ENCODE data around the gene PTPN20. TPM values are rescaled to one million over a fixed set of nuclear protein-coding genes. Genes with fewer than 3 reads are reported as not detected.

PTPN20 gene
- total RNA-seq, 6 experiments from 2014 or later, result not detected

DNA sequence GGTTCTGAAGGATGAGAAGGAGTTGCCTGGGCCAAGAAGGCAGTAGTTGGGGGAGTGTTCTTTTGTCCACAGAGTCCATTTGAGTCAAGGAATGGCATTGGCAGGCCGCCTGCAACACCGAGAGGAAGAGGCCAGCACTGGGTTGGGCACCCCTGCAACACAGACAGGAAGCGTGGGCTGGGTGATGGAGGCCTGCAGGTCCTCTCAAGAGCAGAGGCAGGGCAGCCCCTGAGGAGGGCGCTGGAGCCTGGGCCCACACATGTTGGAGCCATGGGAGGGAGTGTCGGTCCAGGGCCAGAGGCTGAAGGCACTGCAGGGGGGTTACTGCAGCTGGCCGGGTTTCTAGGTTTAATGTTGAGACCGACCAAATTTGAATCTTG is 137.3 kb downstream of the PTPN20 start:
- TF ChIP-seq, protein P1, sequence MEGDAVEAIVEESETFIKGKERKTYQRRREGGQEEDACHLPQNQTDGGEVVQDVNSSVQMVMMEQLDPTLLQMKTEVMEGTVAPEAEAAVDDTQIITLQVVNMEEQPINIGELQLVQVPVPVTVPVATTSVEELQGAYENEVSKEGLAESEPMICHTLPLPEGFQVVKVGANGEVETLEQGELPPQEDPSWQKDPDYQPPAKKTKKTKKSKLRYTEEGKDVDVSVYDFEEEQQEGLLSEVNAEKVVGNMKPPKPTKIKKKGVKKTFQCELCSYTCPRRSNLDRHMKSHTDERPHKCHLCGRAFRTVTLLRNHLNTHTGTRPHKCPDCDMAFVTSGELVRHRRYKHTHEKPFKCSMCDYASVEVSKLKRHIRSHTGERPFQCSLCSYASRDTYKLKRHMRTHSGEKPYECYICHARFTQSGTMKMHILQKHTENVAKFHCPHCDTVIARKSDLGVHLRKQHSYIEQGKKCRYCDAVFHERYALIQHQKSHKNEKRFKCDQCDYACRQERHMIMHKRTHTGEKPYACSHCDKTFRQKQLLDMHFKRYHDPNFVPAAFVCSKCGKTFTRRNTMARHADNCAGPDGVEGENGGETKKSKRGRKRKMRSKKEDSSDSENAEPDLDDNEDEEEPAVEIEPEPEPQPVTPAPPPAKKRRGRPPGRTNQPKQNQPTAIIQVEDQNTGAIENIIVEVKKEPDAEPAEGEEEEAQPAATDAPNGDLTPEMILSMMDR (IDR thresholded peaks at IDR 0.05), result no peak; the same call in 1 of the 2 replicates
- Mint-ChIP-seq H3K9me3 (no peaks in the 10 kb centered on the region), H3K27me3 (ENCODE audit: insufficient read depth) (peaks cover 24% of the 10 kb centered on the region), H3K4me3 (no peak overlapping the region), H3K36me3 (ENCODE audit: low read depth) (no peaks in the 10 kb centered on the region), H3K27ac (no peak overlapping the region), H3K4me1 (ENCODE audit: low read depth) (peaks cover 12% of the 10 kb centered on the region)
- no peak for DNase-seq

- TF ChIP-seq, protein P1 (IDR thresholded peaks at IDR 0.05), result no peak
- H3K36me3 Mint-ChIP-seq (ENCODE audit: low read depth), result no peaks in the 10 kb centered on the region
- H3K27ac Mint-ChIP-seq, result no peak overlapping the region
- peaks cover 12% of the 10 kb centered on the region for H3K4me1 Mint-ChIP-seq (ENCODE audit: low read depth)
- no peak overlapping the region for H3K4me3 Mint-ChIP-seq
- H3K27me3 Mint-ChIP-seq (ENCODE audit: insufficient read depth), result peaks cover 24% of the 10 kb centered on the region
- no peaks in the 10 kb centered on the region for H3K9me3 Mint-ChIP-seq
- no peak for DNase-seq
These were observed 138.0 kb downstream of the PTPN20 start for GRCh38 chr10:47049056-47049851.

DNA sequence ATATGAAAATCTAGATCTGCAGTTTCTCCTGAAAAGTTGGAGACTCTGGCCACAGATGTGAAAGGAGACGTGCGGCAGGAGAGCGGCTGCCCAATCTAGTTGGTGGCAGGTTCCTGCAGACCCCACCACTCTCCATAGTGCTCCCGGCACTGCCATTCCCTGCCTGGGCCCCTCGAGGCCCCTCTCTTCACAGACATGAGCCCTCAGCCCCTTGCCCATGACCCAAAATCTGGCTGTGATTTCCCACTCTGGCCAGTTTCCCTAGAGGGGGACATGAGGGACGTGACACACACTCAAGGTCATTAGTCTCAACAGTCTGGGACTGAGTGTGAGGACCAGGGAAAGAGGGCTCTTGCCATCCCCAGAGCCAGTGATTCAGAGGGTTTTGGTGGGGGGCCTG is 138.7 kb downstream of the PTPN20 start:
- Mint-ChIP-seq H3K4me3 (no peak overlapping the region), H3K36me3 (ENCODE audit: low read depth) (no peaks in the 10 kb centered on the region), H3K9me3 (no peaks in the 10 kb centered on the region), H3K27me3 (ENCODE audit: insufficient read depth) (peaks cover 24% of the 10 kb centered on the region), H3K27ac (no peak overlapping the region), H3K4me1 (ENCODE audit: low read depth) (peaks cover 12% of the 10 kb centered on the region)
- TF ChIP-seq, protein P1 (IDR thresholded peaks at IDR 0.05), result no peak
- DNase-seq, result no peak

DNA sequence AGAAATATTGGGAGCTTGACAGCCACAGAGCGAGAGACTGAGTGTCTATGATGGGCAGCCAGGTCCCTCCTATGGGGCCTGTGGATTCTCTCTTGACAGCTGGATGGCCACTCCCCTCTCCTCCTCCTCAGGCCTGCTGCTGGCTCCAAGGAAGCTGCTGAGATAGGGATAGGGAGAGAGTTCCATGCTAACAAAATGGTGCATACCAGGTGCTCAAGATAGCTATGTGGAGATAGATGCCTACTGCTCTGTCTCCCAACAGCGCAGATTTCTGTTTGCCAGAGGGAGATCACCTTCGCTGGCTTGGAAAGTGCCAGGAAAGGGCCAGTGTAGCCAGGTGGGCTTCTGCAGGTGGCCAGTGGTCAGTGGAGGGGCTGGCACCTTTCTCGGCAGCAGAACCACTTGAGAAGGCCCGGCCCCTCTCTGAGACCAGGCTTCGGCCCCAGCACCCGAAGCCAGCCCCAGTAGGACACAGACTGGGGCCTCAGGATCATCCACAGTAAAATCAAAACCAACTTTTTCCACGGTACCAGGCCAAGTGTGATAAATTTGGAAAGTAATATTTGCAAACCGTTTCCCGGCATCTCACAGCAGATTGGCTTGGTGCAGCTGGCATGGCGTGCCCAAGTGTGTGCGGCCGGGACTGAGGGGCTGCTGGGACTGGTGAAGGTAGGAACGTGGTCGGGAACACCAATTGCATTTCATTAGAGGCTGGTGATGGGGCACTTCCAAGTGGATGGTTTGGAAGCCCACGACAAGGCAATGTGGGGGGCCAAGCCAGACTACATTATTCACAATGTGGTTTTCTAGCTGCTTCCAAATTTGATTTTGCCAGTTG is 139.6 kb downstream of the PTPN20 start:
- no peak for DNase-seq
- peaks cover 29% of the 10 kb centered on the region for H3K27me3 Mint-ChIP-seq (ENCODE audit: insufficient read depth)

GRCh38 chr10:47051741-47052238 is 140.6 kb downstream of the PTPN20 start:
- H3K9me3 Mint-ChIP-seq, result no peaks in the 10 kb centered on the region
- H3K36me3 Mint-ChIP-seq (ENCODE audit: low read depth), result no peaks in the 10 kb centered on the region
- H3K4me3 Mint-ChIP-seq, result no peak overlapping the region
- H3K4me1 Mint-ChIP-seq (ENCODE audit: low read depth), result peaks cover 12% of the 10 kb centered on the region
- H3K27me3 Mint-ChIP-seq (ENCODE audit: insufficient read depth), result peaks cover 30% of the 10 kb centered on the region
- TF ChIP-seq, protein P1 (IDR thresholded peaks at IDR 0.05), result no peak
- no peak for DNase-seq
- no peak overlapping the region for H3K27ac Mint-ChIP-seq

More for the DNA sequence above, 139.6 kb downstream of the PTPN20 start:
- Mint-ChIP-seq H3K4me3 (no peak overlapping the region), H3K9me3 (no peaks in the 10 kb centered on the region), H3K36me3 (ENCODE audit: low read depth) (no peaks in the 10 kb centered on the region), H3K27ac (no peak overlapping the region), H3K4me1 (ENCODE audit: low read depth) (peaks cover 12% of the 10 kb centered on the region)
- TF ChIP-seq, protein P1 (IDR thresholded peaks at IDR 0.05), result no peak

Measured in HFFc6 (cell line).